Testis (tissue), 3 donors: ENCODE data around the gene C11orf52. TPM values are rescaled to one million over a fixed set of nuclear protein-coding genes. Genes with fewer than 3 reads are reported as not detected.
"Not testable (repeated sequence)": the region's sequence is repeated elsewhere in the genome, so short reads cannot be mapped to it uniquely, and the experiment has no call there.

Experiments used
- DNase-seq: peaks from one replicate; pipeline ENCODE4 v3.0.0-alpha.2; 2019
- H3K27ac ChIP-seq, 2 donors: fragments of 200-600 bp; sonication (generic); one replicate each; pipeline ENCODE4 v1.5.1; 2019
- H3K27me3 ChIP-seq: fragments of 200-600 bp; sonication (generic); one replicate; pipeline ENCODE4 v1.5.1; 2019
- H3K36me3 ChIP-seq: fragments of 200-600 bp; sonication (generic); one replicate; pipeline ENCODE4 v1.5.1; 2017; ENCODE audit warnings: low read depth; ENCODE audit errors: missing control alignments
- H3K4me1 ChIP-seq: fragments of 200-600 bp; sonication (generic); one replicate; pipeline ENCODE4 v1.5.1; 2019
- H3K4me3 ChIP-seq, 2 donors: fragments of 200-600 bp; sonication (generic); one replicate each; pipeline ENCODE4 v1.5.1; 2017 to 2019
- H3K9me3 ChIP-seq: fragments of 200-600 bp; sonication (generic); one replicate; pipeline ENCODE4 v1.5.1; 2017
- POLR2A ChIP-seq: fragments of 450-650 bp; IDR thresholded peaks from one replicate; pipeline ENCODE4 v1.6.1; 2017; ENCODE audit warnings: antibody characterized with exemption, mild to moderate bottlenecking, moderate library complexity
- WGBS, 2 donors: methylation state at CpG; one replicate each; pipeline ENCODE4 v1.1.5; 2018; 5-methylcytosine and 5-hydroxymethylcytosine counted together
- intact Hi-C: fragments of 100-400 bp; cut with DNase I; formaldehyde crosslinking; loops from one replicate; pipeline ENCODE4 v1.15.1; 2023; ENCODE audit warnings: low total_unique reads
- polyA plus RNA-seq: library from polyadenylated mRNA; stranded (reverse); fragments of 350-450 nt; fragmentation: Illumina TruSeq; extraction: RNeasy Lipid Tissue Mini Kit (QIAGEN cat#74804); gene quantifications from one replicate; pipeline ENCODE4 v1.2.3, GENCODE V29; 2014; ENCODE audit warnings: low read depth, low replicate concordance; ENCODE audit not compliant: insufficient read depth
- total RNA-seq, 2 donors: library from RNA; depleted of rRNA; stranded (reverse); fragments of >200 nt; gene quantifications; one replicate each; pipeline ENCODE4 v1.2.3, GENCODE V29; 2016
- TF ChIP-seq, protein P1 (sequence below), 3 experiments: fragments of 450-650 bp in 2 of 3; fragments of 200-600 bp in 1 of 3; sonication (generic) in 1 of 3; IDR thresholded peaks; one replicate each; pipeline ENCODE4 v1.5.1; 2016 to 2019; ENCODE audit warnings: antibody characterized with exemption in 3 of 3, mild to moderate bottlenecking in 2 of 3, moderate library complexity in 1 of 3

C11orf52 gene
- total and polyA plus RNA-seq, 3 donors from 2014 or later = 1.4 to 2.0 (median 1.6) TPM

DNA sequence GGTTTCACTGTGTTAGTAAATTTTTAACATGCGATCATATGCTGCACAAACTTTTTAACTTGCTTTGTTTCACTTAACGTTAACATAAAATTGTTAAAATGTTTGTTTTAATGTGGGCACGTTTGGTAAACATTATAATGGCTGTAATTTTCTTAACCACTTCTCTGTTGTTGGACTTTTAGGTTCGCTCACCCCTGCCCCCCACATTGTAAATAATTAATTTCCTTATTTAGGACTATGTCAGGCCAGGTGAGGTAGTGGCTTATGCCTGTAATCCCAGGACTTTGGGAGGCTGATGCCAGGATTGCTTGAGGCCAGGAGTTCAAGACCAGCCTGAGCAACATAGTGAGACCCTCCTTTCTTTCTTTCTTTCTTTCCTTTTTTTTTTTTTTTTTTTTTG lies 11.8 kb downstream of the C11orf52 start:
- WGBS, 2 donors = 78 to 86% methylated on average over 4 of the region's 4 CpGs
- intact Hi-C loops = no loop called here
- H3K27ac ChIP-seq = no peak overlapping the region

DNA sequence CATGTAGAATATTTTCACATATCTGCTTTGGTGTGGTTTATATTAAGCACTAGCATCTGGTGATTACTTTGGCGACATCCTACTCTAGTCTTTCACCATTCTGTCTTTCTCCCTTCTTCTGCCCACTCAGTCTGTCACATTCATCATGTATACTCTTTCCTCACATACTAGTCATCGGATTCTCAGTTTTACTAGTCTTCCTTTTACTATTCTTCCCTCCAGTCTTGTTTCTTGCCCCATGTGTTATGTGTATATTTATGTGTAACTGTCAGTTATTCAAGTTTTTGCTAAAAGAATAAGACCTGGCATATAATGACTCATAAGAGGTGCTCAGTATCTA lies 13.9 kb downstream of the C11orf52 start:
- DNase-seq = no peak
- peaks cover 13% of the 10 kb centered on the region for H3K4me1 ChIP-seq
- TF ChIP-seq, protein P1, sequence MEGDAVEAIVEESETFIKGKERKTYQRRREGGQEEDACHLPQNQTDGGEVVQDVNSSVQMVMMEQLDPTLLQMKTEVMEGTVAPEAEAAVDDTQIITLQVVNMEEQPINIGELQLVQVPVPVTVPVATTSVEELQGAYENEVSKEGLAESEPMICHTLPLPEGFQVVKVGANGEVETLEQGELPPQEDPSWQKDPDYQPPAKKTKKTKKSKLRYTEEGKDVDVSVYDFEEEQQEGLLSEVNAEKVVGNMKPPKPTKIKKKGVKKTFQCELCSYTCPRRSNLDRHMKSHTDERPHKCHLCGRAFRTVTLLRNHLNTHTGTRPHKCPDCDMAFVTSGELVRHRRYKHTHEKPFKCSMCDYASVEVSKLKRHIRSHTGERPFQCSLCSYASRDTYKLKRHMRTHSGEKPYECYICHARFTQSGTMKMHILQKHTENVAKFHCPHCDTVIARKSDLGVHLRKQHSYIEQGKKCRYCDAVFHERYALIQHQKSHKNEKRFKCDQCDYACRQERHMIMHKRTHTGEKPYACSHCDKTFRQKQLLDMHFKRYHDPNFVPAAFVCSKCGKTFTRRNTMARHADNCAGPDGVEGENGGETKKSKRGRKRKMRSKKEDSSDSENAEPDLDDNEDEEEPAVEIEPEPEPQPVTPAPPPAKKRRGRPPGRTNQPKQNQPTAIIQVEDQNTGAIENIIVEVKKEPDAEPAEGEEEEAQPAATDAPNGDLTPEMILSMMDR (IDR thresholded peaks at IDR 0.05) = no peak
- no peak for TF ChIP-seq POLR2A
- no peak overlapping the region for H3K27ac ChIP-seq
- no peak overlapping the region for H3K4me3 ChIP-seq
- no peaks in the 10 kb centered on the region for H3K36me3 ChIP-seq
- no peaks in the 10 kb centered on the region for H3K9me3 ChIP-seq
- WGBS, 2 donors = 83 to 88% methylated on average over 2 of the region's 2 CpGs
- H3K27me3 ChIP-seq = no peaks in the 10 kb centered on the region
- intact Hi-C loops = no loop called here

More for the DNA sequence above, 11.8 kb downstream of the C11orf52 start:
- no peak for DNase-seq
- Histone ChIP-seq H3K4me1 (peaks cover 4% of the 10 kb centered on the region), H3K4me3 (no peak overlapping the region), H3K36me3 (no peaks in the 10 kb centered on the region), H3K27me3 (no peaks in the 10 kb centered on the region), H3K9me3 (no peaks in the 10 kb centered on the region)
- TF ChIP-seq, protein P1 (IDR thresholded peaks at IDR 0.05) = no peak
- no peak for TF ChIP-seq POLR2A

DNA sequence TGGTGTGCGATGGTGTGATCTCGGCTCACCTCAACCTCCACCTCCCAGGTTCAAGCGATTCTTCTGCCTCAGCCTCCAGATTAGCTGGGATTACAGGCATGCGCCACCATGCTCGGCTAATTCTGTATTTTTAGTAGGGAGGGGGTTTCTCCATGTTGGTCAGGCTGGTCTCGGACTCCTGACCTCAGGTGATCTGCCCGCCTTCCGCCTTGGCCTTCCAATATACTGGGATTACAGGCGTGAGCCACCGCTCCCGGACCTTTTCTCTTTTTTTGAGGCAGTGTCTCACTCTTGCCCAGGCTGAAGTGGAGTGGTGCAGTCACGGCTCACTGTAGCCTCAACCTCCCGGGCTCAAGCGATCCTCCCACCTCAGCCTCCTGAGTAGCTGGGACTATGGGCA lies 14.5 kb downstream of the C11orf52 start:
- DNase-seq, H3K9me3 ChIP-seq, intact Hi-C loops, H3K27ac ChIP-seq, H3K36me3 ChIP-seq, H3K27me3 ChIP-seq, H3K4me3 ChIP-seq: not testable (repeated sequence)
- peaks cover 13% of the 10 kb centered on the region for H3K4me1 ChIP-seq
- WGBS, 2 donors = 93 to 95% methylated on average over 14 of the region's 14 CpGs

DNA sequence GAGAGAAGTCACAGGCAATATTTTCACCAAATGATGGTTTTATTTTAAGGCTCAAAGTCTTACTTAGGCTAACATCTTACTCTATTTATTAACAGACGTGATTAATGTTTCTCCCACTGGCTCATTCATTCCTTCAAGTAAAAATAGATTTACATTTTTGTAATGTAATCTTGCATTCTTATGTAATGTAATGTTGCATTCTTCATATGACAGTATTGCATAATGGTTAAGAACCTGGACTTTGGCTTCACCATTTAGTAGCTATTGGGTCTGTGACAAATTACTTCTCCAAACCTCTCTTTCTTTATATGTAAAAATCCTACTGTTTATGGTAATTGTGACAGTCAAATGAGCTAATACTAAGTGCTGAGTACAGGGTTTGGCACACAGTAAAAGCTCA lies 15.2 kb downstream of the C11orf52 start:
- intact Hi-C loops = no loop called here
- no peaks in the 10 kb centered on the region for H3K9me3 ChIP-seq
- no peak for TF ChIP-seq POLR2A
- TF ChIP-seq, protein P1 (IDR thresholded peaks at IDR 0.05) = no peak
- no peaks in the 10 kb centered on the region for H3K36me3 ChIP-seq
- no peaks in the 10 kb centered on the region for H3K27me3 ChIP-seq
- no peak overlapping the region for H3K27ac ChIP-seq
- 92 to 94% methylated on average over 1 of the region's 1 CpG for WGBS, 2 donors
- peaks cover 13% of the 10 kb centered on the region for H3K4me1 ChIP-seq
- no peak overlapping the region for H3K4me3 ChIP-seq
- no peak for DNase-seq

DNA sequence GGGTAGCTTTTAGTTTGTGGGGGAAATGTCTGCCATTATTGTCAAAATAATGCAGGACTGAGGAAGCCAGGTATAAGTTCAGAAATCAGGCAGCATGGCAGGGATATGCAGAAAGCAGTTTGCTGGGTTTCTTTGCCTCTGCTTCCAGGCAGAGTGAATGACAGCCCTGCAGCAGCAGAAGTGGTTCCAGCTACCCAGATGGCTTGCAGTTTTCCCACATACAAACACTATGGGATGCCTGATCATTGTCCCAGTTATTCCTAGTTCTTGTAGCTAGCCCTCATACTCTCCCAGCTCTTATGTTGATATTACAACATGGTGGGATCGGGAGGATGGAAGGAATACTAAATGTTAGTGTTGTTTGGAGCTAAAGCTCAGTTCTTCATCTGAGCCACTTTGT lies 15.6 kb downstream of the C11orf52 start:
- TF ChIP-seq, protein P1 (IDR thresholded peaks at IDR 0.05) = no peak
- no peak for TF ChIP-seq POLR2A
- H3K4me3 ChIP-seq = no peak overlapping the region
- DNase-seq = no peak
- H3K27ac ChIP-seq = no peak overlapping the region
- intact Hi-C loops = no loop called here
- H3K36me3 ChIP-seq = no peaks in the 10 kb centered on the region
- H3K9me3 ChIP-seq = no peaks in the 10 kb centered on the region
- no peaks in the 10 kb centered on the region for H3K27me3 ChIP-seq
- peaks cover 13% of the 10 kb centered on the region for H3K4me1 ChIP-seq
- WGBS, 2 donors = 94 to 95% methylated on average over 1 of the region's 1 CpG
